Hematopoietic multipotent progenitor cell treated with erythropoietin and hydrocortisone succinate and interleukin-3 and kit ligand, for 8 days (in vitro differentiated cells): Measurements from ENCODE around the gene MAP3K7.
"Not testable (repeated sequence)": the region's sequence is repeated elsewhere in the genome, so short reads cannot be mapped to it uniquely, and the experiment has no call there.

ENCODE experiments used
- DNase-seq: peaks from one replicate; pipeline ENCODE4 v3.0.0-alpha.2; 2015

The MAP3K7 gene

DNA sequence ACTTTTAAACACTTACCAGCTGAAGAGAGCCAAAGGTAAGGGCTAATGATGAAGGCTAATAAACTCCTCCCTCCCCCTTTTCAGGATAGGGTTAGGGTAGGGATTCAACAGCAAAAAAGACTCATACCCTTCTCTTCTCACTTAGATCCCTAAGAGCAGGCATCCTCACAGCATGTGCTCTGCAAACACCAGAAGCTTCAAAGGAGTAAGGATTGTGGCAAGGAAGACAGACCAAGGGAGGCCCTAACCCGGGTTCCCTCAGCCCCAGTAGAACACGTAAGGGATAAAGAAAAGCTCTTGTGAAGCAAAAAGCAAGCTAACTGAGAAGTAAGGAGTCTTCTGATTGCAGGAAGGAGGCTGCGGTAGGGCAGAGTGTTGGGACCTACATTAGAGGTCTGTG is 11.6 kb downstream of the MAP3K7 start:
- no peak for DNase-seq

DNA sequence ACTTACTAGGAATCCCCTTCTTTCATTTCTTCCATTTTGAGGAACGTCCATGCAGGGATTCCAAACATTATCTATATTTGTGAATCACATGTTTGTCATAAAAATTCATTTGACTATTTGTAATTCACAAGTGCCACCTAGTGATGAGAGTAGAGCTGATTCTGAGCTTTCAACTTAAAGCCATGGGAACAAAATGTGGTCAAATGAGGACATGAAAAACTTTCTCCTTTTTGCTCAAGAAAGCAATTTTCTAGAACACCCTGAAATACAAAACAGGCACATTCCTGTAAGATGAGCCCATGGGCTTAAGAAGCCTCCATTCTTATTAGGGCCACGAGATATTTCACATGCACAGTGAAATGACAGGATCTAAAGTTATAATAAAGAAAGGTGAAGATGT is 12.3 kb downstream of the MAP3K7 start:
- DNase-seq, result peak; percentile 31

DNA sequence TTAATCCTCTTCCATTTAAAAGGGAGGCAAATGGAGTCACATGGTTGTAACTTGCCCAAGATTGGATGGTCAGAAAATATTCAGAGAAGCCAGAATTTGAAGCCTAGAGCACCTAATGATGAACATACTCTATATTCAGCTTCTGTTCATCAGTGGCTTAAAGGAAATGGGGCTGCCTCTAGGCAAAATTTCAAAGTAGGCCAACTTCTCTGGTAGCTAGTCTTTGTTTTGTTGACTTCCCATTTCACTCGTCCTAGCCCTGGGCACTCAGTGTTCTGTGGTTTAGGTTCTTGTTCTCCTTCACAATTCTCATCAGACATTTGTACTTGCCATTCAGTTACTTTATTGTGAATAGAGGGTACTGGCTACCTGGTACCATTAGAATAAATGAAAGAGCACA is 13.2 kb downstream of the MAP3K7 start:
- no peak for DNase-seq

DNA sequence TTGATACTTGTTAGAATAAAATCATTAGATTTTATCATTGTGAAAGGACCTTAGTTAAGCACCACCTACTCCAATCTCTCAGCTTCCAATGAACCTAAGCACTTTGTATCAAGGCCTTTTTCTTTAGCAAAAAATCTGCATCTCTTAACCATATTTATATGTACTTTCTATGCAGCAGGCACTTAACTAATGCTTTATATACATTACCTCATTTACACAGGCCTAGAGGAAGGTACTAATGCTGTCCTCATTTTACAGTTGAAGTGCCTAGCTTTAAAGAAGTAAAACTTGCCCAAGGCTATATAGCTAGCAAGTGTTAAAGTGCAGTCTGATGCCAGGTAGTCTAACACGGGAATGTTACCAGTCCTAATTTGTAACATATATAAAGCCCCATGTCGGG is 14.0 kb downstream of the MAP3K7 start:
- no peak for DNase-seq

DNA sequence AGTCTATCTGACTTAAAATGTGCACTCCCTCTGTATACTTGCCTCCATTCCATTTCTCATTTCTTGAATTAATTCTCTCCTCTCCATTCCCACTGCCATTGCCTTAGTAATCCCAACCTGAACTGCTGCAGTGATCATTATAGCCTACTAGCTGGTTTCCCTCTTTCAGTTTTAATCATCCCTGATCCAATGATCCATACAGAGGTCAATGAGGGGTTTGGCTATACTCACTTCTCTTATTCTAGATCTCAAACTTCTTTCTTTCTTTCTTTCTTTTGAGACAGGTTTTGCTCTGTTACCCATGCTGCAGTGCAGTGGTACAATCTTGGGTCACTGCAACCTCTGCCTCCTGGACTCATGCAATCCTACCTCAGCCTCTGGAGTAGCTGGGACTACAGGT is 17.6 kb downstream of the MAP3K7 start:
- no peak for DNase-seq

DNA sequence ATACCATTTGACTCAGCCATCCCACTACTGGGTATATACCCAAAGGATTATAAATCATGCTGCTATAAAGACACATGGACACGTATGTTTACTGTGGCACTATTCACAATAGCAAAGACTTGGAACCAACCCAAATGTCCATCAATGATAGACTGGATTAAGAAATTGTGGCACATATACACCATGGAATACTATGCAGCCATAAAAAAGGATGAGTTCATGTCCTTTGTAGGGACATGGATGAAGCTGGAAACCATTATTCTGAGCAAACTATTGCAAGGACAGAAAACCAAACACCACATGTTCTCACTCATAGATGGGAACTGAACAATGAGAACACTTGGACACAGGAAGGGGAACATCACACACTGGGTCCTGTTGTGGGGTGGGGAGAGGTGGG is 19.2 kb downstream of the MAP3K7 start:
- not testable (repeated sequence) for DNase-seq

DNA sequence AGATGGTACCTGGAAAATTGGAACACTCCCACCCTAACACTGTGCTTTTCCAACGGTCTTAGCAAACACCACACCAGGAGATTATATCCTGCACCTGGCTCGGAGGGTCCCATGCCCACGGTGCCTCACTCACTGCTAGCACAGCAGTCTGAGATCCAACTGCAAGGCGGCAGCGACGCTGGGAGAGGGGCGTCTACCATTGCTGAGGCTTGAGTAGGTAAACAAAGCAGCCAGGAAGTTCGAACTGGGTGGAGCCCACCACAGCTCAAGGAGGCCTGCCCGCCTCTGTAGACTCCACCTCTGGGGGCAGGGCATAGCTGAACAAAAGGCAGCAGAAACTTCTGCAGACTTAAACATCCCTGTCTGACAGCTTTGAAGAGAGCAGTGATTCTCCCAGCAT is 24.5 kb downstream of the MAP3K7 start:
- not testable (repeated sequence) for DNase-seq

DNA sequence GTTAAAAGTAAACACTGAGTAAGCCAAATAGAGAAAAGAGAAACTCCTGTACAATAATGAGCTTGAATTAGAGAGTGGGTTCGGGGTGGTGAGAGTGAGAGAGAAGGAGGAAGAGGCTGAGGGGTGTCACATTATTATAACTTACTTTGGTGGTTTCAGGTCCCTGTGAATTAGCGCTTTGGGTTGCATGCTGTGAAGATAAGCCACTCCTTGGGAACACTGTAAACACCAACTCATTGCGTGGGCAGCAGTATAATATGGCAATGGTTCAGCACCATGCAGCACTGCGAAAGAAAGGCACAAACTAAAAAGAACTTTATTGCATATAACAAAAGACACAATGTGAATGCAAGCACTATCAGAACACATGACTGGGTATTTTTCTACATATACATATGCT is 26.9 kb downstream of the MAP3K7 start:
- peak; percentile 14 for DNase-seq

DNA sequence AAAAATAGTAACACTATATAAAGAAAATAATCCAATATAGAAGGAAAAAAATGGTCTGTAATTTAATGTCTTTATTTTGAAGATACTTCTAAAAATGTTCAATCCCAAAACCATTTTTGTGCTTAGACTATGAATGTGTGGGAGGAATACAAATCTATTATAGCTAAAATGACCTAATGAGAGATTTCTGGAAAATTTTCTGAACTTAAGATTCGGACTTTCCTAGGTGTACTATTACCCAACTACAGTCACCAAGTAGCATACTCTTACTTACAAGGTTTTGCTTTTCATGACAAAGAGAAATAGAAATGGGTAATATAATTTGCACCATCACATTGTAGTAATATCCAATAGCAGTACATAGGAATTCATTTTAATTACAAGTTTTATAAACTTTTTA is 29.9 kb downstream of the MAP3K7 start:
- DNase-seq, result no peak

DNA sequence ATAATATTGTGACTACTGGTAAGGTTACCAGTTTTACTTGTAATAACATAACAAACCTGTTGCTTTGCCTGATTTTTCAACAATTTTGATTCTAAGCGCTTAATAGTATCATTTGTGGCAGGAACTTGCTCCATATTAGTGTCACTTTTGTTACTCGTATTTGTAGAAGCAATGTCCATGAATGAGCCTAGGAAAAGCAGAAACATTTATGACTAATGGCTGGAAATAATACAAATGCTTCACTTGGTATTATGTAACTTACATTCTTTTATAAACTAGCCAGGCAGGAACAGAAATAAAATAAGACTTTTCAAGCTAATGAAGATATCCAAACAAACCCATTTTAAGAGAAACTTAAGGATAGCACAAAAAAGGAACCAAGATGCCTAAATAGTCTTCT is 38.9 kb downstream of the MAP3K7 start:
- no peak for DNase-seq

DNA sequence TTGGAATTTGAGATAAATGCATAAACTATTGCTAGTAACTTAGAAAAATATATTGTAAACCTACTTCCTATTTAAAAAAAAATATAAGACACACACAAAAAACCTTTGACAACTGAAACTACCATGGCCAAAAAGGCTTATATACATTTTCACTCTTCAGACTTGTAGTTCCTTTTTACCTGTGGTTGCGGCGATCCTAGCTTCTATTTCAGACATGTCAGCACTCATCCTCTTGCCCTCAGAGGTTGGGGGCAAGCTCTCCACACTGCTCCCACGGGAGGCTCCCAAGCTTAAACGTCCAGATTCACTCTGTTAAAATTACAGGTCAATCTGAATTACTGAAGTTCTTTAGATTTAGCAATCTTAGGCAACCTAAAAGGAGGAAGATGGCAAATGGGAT is 39.8 kb downstream of the MAP3K7 start:
- no peak for DNase-seq

DNA sequence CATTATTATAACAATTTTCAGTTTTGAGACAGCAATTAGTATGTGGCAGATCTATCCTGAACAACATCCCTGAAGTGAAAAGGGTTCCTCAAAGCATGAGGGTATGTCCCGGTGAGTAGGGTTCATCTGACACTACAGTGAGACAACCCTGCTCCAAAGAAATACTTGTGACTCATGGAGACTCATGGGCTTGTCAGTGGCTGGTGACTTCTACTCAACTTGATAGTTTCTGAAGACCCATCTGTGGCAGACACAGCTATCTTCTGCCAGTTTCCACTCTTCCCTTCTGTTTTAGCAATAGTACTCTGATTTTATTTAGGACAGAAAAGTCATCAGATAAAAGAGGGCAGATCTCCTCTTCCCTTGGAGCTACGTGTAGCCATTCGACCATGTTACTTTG is 41.4 kb downstream of the MAP3K7 start:
- no peak for DNase-seq

DNA sequence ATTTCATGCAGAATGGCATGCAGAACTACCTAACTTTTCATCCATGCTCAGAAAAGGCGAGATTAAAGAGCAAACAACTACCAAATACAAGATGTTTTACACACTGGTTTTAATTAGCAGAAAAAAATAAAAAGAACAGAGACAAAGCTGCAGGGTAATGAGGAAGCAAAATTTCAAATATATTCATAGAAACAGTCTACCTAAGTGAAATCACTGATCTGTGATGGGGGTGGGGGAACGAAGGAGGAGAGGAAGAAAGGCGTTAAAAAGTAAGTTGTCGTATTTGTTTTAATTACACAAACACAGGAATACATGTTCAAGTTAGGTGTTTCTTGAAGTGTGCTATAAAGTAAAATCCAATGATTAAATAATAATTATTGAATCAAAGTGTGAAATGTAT is 42.1 kb downstream of the MAP3K7 start:
- no peak for DNase-seq

DNA sequence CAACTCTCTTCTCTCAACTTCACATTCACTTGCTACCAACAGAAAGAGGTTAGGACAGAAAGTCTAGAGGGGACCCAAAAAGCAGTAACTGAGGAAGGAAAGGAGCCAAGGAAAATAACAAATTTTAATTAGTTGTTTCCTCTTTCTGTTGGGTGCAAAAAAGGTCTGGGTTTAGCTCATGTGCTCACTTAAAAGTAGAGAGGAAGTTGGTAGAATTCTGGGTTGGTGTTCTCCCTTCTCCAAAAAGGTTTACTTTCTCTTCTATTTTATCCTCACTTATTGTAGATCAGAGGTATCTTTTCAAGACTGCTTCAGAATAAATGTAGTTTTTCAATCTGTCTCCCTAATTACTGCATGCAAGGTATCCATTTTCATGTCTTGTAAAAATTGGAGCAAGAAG is 42.8 kb downstream of the MAP3K7 start:
- no peak for DNase-seq

DNA sequence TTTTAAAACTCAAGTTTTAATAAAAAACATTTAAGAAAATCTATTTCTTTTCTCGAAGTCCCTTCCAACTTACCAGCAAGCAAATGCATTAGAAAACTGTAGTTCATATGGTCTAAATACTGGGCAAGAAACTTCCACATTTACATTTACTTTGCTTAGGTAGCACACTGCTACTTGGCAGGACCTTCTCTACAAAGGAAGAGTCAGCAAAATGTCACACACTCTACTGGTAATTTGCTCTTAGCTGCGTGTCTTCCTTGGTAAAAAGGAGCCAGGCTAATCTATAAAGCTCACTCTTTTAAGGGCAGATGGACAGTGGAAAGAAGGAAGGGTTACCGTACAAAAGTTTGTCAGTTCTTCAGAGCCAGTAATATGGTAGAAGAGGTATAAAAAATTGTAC is 45.7 kb downstream of the MAP3K7 start:
- no peak for DNase-seq

DNA sequence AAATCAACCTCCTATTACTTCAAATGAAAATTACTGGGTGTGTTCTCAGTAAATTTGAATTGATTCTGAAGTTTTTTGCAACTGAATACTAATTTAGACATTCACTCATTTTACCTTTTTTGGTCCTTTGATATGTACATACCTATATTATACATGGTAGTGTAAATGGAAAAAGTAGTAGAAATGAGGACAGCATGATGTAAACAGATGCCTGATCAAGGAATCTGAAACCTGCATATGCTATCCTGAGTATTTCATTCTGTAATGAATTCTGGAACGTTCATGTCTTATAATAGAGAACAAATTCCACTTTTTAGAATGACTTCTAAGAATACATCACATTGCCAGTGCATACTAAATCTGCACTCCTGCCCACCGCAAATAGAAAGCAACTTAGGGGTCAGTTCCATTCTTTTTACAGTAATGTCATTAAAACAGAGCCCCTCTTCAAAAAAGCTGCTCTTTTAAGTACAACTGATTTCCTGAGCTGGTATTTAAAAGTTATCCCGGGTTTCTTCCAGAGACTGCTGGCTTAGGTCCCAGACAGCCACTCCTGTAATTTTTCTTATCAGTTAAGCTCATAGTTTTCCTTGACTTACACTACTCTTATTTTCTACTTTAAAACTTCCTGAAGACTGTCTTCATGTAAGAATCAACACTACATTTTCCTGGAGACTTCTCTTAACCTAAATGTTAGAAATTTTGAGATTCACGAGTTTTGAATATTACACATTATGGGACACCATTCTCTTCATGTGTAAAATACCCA is 48.4 kb downstream of the MAP3K7 start:
- peak; percentile 21 for DNase-seq

DNA sequence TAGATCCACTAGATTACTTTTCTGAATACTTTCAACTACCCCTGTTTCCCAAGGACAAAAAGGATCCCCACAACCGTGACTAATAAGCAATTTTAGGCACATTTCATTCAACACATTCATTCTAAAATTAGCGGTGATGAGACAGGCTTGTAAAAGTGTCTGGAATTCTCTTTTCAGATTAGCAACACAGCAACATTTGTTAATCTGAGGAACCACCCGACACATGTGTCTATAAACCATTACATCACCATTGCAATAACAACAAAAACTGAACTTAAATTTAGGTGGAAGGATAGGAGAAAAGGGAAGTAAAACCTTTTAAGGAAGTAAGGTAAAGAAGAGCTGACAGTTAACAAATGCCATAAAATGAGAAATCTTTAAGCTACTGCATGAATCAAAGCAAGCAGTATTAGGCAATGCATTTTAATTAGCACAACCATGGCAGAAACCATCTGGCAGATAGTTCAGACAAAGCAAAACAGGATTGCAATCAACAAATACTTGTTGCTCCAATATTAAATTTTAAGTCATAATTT is 49.1 kb downstream of the MAP3K7 start:
- DNase-seq, result peak; percentile 18

DNA sequence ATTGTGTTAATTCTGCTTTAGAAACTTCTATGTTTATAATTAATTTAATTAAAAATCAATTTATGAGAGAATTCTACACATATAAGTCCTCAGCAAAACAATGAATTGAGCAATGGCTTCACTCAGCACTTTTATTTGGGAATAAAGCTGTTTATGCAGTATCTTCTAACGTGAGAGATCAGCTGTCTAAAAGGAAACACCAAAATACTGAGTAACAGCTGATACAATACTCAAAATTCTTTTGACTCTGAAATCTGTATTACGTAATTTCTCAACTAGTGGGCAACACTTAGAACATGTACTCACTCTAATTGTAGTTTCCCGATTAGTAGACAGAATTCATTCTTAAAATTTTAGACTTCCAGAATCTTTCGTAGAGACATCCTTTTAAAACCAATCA is 49.8 kb downstream of the MAP3K7 start:
- DNase-seq, result no peak

DNA sequence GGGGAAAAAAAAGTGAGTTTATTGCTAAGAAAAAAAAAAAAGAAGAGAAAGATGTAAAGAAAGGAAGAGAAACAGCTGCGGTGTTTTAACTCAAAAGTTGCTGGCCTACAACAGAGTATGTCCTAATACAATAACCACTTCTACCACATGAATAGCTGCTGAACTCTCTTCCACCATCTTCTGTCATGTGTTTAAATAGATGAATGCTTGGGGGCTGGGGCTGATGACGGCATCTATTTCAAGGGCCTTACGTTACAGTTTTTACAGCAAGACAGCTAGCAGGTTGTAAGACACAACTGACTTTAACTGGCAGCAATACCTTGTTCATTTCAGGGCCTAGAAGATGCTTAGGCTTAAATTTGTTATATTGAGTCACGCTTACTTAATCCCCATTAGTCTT is 50.4 kb downstream of the MAP3K7 start:
- DNase-seq, result no peak

DNA sequence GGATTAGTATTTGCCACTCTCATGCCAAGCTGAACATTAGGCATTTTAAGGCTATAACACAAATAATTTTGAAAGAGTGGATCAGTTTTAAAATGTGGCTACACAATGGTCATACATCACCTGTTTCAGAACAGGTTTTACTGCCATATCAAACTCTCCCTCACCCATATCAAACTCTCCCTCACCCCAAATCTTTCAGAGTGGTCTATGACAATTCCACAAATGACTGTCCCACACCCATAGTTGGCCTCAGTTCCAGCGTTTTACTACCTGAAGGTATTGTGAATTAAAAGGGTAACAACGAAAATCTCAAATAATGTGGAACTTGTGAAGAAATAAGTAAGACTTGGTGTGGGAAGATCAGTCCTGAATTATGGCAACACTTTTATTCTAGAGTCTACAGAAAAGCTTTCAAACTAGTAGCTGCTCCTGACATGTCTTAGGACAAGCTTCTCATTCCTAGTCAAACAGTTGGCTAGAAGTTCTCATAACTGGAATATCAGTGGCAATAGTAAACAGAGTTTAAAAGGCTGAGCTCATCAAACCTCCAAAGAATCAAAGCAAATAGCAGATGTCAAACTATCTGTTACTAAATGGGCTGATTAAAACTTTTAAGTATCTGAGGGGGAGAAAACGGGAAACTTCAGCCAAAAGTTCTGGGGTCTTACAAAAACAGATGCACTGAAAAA is 52.4 kb downstream of the MAP3K7 start:
- DNase-seq, result no peak

DNA sequence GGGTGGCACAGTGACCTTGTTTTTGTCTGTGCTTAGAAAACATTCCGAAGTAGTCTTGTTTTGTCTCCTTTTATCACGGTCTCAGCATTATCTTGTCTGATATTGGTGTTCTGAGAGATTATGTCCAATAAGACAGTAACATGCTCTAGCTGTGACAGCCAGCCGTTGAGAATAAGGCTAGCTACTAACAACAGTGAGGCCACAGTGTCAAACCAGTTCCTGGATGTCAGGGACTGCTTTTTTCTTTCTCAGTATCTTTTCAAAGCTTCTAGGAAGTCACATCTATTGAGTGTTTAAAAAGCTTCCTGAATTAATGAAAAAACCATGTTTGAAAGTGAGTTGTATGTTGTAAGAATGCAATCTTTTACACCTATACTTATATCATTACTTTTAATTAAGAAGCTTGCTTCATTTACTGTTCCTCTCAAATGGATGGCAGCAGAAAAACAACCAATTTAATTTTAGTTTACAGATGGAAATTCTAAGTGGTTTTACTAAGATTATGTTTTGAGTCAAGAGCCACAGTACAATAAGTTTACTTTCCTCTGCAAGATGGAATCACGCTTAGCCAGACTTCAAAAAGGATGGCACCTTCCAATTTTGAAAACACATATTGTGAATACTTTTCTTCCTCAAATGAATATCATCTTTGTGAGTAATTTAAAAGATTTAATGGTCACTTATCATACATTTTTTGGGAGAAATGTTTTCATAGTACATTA is 53.1 kb downstream of the MAP3K7 start:
- no peak for DNase-seq

DNA sequence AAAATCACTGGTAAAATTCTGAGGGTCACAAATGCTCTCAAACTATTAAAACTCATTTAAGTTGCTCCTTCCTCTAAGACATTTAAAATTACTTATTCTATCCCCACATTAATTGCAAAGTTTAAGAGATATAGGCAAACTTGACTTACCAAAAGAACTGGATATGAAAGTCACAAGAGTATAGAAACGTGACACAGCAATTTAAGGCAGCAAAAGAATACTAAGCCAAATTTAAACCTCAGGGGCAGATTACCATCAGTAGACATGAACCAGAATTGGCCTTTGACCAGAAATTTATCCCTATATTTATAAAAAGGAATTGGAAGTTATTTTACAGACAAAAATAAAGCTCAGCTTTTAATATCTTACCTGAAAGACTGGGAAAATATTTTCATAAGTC is 56.0 kb downstream of the MAP3K7 start:
- DNase-seq, result peak; percentile 54

DNA sequence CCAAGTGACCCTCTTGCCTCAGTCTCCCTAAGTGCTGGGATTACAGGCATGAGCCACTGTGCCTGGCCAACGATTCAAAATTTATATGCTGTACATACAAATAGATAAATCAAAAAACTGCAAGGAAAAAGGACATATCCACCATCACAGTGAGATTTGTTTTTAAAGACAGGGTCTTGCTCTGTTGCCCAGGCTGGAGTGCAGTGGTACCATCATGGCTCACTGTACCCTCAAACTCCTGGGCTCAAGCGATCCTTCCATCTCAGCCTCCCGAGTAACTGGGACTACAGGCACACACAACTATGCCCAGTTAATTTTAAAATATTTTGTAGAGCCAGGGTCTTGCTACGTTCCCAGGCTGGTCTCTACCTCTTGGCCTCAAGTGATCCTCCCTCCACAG is 61.5 kb downstream of the MAP3K7 start:
- DNase-seq, result no peak

DNA sequence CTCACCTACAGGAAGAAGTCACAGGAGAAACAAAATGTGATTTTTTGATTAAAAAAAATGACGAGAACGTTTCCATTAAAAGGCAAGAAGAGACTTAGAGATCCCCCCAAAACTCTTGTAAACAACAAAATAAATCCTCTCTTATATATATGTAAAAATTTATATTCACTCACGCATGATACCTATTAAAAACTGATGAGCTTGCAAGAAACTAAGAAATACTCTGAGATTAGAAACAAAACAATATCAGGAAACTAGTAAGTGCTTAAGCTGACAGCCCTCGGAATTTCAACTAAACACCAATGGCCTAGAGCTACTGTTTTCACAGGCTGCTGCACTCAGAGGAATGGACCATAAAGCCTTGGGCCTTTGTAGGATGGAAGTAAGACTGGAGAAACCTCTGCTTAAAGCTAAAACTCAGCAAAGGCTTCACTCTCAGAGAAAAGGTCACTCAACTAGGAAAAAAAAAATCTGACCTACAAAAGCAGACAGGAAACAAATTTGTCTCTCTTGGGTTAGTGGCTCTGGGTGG is 63.0 kb downstream of the MAP3K7 start:
- DNase-seq, result no peak
